NCI-H1417 treated with DMSO at 0.1 percent for 48 hours (cell line): ENCODE results near the gene RTL1.
A peak's percentile ranks its signal among the peaks of the same experiment; 100 is the strongest.

Source experiments
- DNase-seq: peaks from one replicate; lab custom pipeline; 2025; lab: John Stamatoyannopoulos, UW

Gene RTL1

DNA sequence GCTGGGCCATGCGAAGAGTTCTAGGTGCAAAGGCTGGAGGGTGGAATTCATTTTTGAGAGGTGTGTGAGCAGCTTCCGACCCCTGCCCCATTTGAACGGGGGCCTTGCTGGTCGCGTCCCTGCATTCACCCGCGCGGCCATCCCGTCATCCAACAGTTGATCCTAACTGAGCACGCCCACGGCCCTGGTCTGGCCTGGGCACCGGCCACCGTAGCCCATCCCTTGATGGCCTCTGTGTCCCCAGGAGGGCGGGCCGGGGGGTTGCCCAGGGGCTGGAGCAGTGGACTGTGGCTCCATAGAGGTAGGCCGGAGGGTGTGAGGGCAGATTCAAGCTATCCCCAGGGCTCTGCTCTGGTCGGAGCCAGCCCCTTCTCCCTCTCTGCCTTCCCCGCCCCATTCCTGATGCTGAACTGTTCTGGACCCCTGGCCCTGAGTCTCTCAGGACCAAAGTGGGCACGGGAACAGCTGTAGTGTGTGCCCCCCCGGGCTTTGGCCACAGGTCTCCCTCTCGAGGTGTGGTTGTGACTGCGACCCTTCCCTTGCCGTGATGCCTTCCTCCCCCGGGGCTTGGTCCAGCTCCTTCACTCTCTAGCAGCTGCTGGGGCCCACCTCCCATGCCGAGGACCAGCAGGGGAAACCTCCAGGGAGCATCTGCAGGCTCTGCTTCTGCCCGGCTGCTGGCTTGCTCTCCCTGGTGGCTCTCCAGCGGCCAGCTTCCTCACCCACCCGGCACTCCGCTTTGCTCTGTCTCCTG lies 68.6 kb downstream of the RTL1 start:
- no peak for DNase-seq

DNA sequence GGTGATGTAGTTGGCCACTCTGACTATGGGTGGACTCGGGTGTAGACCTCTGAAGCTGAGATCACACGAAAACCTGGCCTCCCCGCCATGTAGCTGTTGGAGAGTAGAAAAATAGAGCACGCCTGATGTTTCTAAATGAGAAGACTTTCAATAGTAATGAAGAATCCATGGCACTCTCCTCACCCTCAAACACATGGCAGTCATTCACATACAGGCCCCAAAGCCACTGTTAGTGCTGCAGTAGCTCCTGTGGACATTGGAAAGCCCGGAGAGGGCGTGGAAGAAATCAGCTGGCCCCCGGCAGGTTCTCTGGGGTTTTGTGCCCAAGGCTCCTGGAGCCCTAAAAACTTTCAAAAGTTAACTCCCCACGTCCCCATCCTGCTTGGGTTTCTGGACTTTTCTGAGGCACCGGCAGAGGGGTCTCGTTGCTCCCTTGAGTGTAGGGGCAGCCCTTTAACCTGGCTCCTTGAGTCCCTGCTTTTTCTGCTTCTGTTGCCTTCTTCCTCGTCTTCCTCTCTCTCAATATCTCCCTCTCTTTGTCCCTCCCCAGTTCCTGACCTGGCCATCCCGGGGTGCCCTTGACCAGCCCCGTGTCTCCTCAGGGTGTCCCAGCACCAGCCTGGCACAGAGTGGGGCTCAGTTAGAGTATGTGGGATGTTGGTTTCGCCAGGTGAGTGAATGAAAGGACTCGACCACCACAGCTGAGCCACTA lies 69.3 kb downstream of the RTL1 start:
- DNase-seq = no peak

DNA sequence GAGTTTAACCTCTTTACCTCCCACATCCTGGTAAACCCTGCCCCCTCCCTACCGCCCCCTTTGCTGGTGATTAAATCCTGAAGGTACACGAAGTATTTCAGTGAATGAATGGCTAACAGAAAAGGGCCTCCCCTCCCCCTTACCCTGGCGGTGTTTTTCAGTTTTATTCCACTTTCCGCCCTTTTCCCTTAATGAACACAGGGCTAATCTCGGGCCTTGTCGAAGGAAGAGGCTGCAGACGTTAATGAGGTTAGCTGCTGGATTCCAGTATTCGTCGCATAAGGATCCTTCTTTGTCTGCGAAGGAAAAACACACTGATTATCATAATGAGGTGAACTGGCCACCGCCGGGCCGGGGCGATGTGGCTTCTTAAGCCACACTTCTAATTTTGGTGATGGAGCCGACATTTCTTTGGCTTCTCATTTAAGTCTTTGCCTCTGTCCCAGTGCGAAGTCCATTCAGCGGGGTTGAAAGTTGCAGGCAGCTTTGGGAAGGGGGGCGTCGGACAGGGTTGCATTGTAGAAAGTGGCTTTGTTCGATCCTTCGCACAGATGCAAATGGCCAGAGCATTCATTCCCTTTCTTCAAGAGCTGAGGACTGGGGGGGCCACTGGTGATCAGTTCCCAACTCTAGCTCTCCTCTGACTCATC lies 71.1 kb downstream of the RTL1 start:
- no peak for DNase-seq

DNA sequence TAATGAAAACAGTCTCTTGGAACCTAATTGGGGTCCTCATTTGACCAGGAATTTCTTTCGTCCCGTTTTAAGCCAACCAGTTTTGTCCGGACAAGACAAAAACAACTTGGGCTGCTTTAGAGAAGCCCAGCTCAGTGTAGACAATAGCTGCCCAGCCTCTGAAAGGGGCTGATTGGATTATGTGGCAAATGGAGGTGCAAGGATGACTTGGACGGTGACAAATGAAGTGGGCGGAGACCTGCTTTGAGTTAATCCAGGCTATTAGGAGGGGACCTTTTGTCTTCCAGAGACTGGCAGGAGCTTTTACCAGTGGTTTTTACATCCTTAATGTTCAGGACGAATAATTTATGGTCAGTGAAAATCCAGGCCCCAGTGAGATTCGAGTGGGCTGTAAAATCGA lies 72.8 kb downstream of the RTL1 start:
- peak; percentile 4 for DNase-seq
